B cell (primary cell): Measurements from ENCODE around the gene ALG9. TPM values are rescaled to one million over a fixed set of nuclear protein-coding genes. Genes with fewer than 3 reads are reported as not detected.

Experiments used
- ATAC-seq: fragments of 200-7000 bp; cut with Tn5 transposase; one replicate; pipeline ENCODE4 v1.10.0; 2021; ENCODE audit warnings: low read depth, mild to moderate bottlenecking, moderate number of reproducible peaks, moderate library complexity
- CTCF ChIA-PET: fragments of 350-600 bp; sonication (Branson Sonifier 250); formaldehyde crosslinking; loops from one replicate; lab custom pipeline; 2021; ENCODE audit warnings: antibody characterized with exemption, inconsistent platforms; lab: Charles Lee
- POLR2A ChIA-PET: fragments of 350-600 bp; sonication (Branson Sonifier 250); formaldehyde crosslinking; loops from one replicate; lab custom pipeline; 2021; ENCODE audit warnings: antibody characterized with exemption; lab: Charles Lee
- DNase-seq: peaks from one replicate; pipeline ENCODE4 v3.0.0; 2013
- H2AFZ ChIP-seq: 2 replicates; pipeline ENCODE4 v1.6.1; 2012; ENCODE audit warnings: mild to moderate bottlenecking, low read depth, low read length; ENCODE audit not compliant: insufficient read depth, poor library complexity, severe bottlenecking
- H3K27ac ChIP-seq, 2 donors: 1 replicate in 1 of 2; 2 replicates in 1 of 2; pipeline ENCODE4 v1.5.1; 2012 to 2013; ENCODE audit warnings: low read length in 2 of 2, mild to moderate bottlenecking in 2 of 2, moderate library complexity in 1 of 2
- H3K27me3 ChIP-seq, 4 experiments: fragments of 200-600 bp in 1 of 4; sonication (generic) in 1 of 4; replicated peaks in 1 of 4; 1 replicate in 2 of 4; 2 replicates in 2 of 4; pipeline versions ENCODE4 v1.6.1 to v1.7.0; 2013 to 2016; ENCODE audit warnings: low read length in 3 of 4, mild to moderate bottlenecking in 2 of 4, mixed read lengths in 1 of 4, moderate library complexity in 1 of 4; ENCODE audit not compliant: insufficient read depth in 4 of 4, control insufficient read depth in 3 of 4; ENCODE audit errors: control extremely low read depth in 1 of 4
- H3K36me3 ChIP-seq, 2 experiments: replicated peaks in 1 of 2; 1 replicate in 1 of 2; 2 replicates in 1 of 2; pipeline versions ENCODE4 v1.6.1 to v1.7.1; 2013; ENCODE audit warnings: low read length in 1 of 2; ENCODE audit not compliant: insufficient read depth in 2 of 2, control insufficient read depth in 1 of 2; ENCODE audit errors: control extremely low read depth in 1 of 2, extremely low read depth in 1 of 2
- H3K4me1 ChIP-seq, 2 donors: fragments of 200-600 bp in 1 of 2; sonication (generic) in 1 of 2; 1 replicate in 1 of 2; 2 replicates in 1 of 2; pipeline versions ENCODE4 v1.5.1 to v1.6.1; 2013 to 2017; ENCODE audit warnings: low read length in 2 of 2; ENCODE audit not compliant: control insufficient read depth in 2 of 2, insufficient read depth in 2 of 2
- H3K4me2 ChIP-seq: replicated peaks from 2 replicates; pipeline ENCODE3; 2012; ENCODE audit warnings: mild to moderate bottlenecking, low read depth, low read length; ENCODE audit not compliant: poor library complexity, severe bottlenecking
- H3K4me3 ChIP-seq, 5 experiments: fragments of 200-600 bp in 1 of 5; sonication (generic) in 1 of 5; 1 replicate in 3 of 5; 2 replicates in 2 of 5; pipeline versions ENCODE4 v1.5.1 to v1.7.0; 2011 to 2016; ENCODE audit warnings: low read length in 4 of 5, mild to moderate bottlenecking in 4 of 5, low read depth in 2 of 5, control low read depth in 1 of 5, moderate library complexity in 1 of 5; ENCODE audit not compliant: insufficient read depth in 1 of 5; ENCODE audit errors: control extremely low read depth in 1 of 5, extremely low read depth in 1 of 5
- H3K79me2 ChIP-seq: fragments of 200-600 bp; sonication (generic); one replicate; pipeline ENCODE4 v1.6.0; 2016; ENCODE audit warnings: low read length; ENCODE audit not compliant: control insufficient read depth, insufficient read depth
- H3K9ac ChIP-seq: fragments of 200-600 bp; sonication (generic); 2 replicates; pipeline ENCODE4 v1.6.1; 2017; ENCODE audit warnings: mild to moderate bottlenecking, low read length, moderate library complexity
- H3K9me3 ChIP-seq, 3 donors: one replicate each; pipeline versions ENCODE4 v1.6.1 to v1.7.1; 2013; ENCODE audit warnings: low read length in 2 of 3; ENCODE audit not compliant: control insufficient read depth in 2 of 3, insufficient read depth in 1 of 3; ENCODE audit errors: control extremely low read depth in 1 of 3
- H4K20me1 ChIP-seq: 2 replicates; pipeline ENCODE4 v1.6.0; 2012; ENCODE audit warnings: mild to moderate bottlenecking, low read length; ENCODE audit not compliant: insufficient read depth, control insufficient read depth, poor library complexity, severe bottlenecking
- H3K27ac Mint-ChIP-seq: one replicate; pipeline ENCODE4 v1.8.0; 2021; ENCODE audit warnings: mixed read lengths
- H3K27me3 Mint-ChIP-seq: one replicate; pipeline ENCODE4 v1.8.0; 2021; ENCODE audit warnings: mixed read lengths
- H3K4me1 Mint-ChIP-seq: one replicate; pipeline ENCODE4 v1.8.0; 2021; ENCODE audit warnings: mixed read lengths
- H3K4me3 Mint-ChIP-seq: one replicate; pipeline ENCODE4 v1.8.0; 2021; ENCODE audit warnings: mixed read lengths
- H3K9me3 Mint-ChIP-seq: one replicate; pipeline ENCODE4 v1.8.0; 2022; ENCODE audit warnings: mixed read lengths; ENCODE audit not compliant: insufficient read depth
- CTCF ChIP-seq: fragments of 200-600 bp; IDR thresholded peaks from one replicate; pipeline ENCODE4 v1.8.0; 2022; ENCODE audit warnings: antibody characterized with exemption, mild to moderate bottlenecking
- EZH2 ChIP-seq: IDR thresholded peaks from 2 replicates; pipeline ENCODE4 v1.6.1; 2012; ENCODE audit warnings: borderline replicate concordance, low read depth, mild to moderate bottlenecking, moderate library complexity, low read length; ENCODE audit not compliant: insufficient read depth, poor library complexity, severe bottlenecking
- WGBS: methylation state at CpG from one replicate; pipeline ENCODE4 v1.1.5; 2013; ENCODE audit warnings: missing lambda C conversion rate; ENCODE audit not compliant: insufficient coverage; 5-methylcytosine and 5-hydroxymethylcytosine counted together
- intact Hi-C: fragments of 100-400 bp; cut with micrococcal nuclease; formaldehyde crosslinking; loops from one replicate; pipeline ENCODE4 v1.10.0; 2022
- polyA plus RNA-seq: library from polyadenylated mRNA; depleted of rRNA; stranded (reverse); fragments of >200 nt; gene quantifications from 2 replicates; pipeline ENCODE4 v1.2.3, GENCODE V29; 2012
- total RNA-seq, 2 donors: library from RNA; stranded (reverse); fragments of 120-200 nt in 1 of 2; gene quantifications; 1 replicate in 1 of 2; 2 replicates in 1 of 2; pipeline versions ENCODE4 v1.2.3 to v1.2.4, GENCODE V29; 2013 to 2022

Gene ALG9
- total and polyA plus RNA-seq, 2 donors (not counting 1 experiment from before 2014, with no cell fraction given), result 21.2 to 29.9 TPM

DNA sequence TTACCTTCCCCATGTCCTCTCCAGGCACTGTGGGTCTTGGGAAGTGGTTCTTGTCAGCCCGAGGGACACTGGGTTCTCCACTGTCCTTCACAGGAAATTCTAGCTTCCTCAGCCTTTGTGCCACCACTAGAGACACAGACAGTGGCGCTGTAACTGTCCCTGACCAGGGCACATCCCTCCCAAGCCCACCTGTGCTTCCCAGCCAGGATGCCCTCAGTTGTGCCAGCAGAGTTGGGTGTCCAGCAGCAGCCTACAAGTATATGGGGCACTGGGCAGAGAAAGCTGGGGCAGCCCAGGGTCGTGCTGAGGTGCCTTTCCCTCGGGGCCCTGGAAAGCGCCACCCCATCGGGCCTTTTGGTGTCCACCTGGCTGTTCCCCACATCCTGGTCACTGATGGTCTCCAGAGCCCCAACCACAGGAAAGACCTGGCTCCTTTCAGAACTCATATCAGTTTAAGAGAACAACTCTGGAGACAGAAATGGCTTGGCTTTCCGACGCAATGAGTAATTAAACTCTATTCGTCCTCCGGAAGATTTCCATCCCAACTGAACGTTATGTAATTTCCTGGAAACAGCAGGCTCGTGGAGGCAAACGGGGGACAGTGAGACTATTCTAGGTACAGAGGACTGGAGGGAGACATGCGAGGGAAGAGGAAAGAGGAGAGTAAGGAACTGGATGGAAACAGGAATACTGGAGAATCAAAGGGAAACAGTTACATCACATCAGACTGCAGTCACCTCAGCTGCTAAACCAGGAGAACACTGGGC lies 133.8 kb downstream of the ALG9 start:
- Histone ChIP-seq H3K27me3 (no peaks in the 10 kb centered on the region), H3K36me3 (peaks cover 6 to 26% of the 10 kb centered on the region in 2 experiments), H2AFZ (no peak overlapping the region), H3K4me1 (no peaks in the 10 kb centered on the region), H3K4me3 (no peak overlapping the region), H3K27ac (no peak overlapping the region), H3K79me2 (no peaks in the 10 kb centered on the region), H4K20me1 (no peaks in the 10 kb centered on the region), H3K4me2 (no peak overlapping the region), H3K9ac (no peak overlapping the region), H3K9me3 (no peaks in the 10 kb centered on the region)
- Mint-ChIP-seq H3K27ac (no peak overlapping the region), H3K27me3 (no peaks in the 10 kb centered on the region), H3K9me3 (no peaks in the 10 kb centered on the region), H3K4me1 (peaks cover 2% of the 10 kb centered on the region), H3K4me3 (no peak overlapping the region)
- DNase-seq, result no peak
- ATAC-seq, result no peak
- intact Hi-C loops, result no loop called here
- ChIA-PET CTCF (no interaction called here), POLR2A (no interaction called here)
- WGBS, result 91% methylated on average over 12 of the region's 14 CpGs
- TF ChIP-seq CTCF (no peak), EZH2 (no peak)

DNA sequence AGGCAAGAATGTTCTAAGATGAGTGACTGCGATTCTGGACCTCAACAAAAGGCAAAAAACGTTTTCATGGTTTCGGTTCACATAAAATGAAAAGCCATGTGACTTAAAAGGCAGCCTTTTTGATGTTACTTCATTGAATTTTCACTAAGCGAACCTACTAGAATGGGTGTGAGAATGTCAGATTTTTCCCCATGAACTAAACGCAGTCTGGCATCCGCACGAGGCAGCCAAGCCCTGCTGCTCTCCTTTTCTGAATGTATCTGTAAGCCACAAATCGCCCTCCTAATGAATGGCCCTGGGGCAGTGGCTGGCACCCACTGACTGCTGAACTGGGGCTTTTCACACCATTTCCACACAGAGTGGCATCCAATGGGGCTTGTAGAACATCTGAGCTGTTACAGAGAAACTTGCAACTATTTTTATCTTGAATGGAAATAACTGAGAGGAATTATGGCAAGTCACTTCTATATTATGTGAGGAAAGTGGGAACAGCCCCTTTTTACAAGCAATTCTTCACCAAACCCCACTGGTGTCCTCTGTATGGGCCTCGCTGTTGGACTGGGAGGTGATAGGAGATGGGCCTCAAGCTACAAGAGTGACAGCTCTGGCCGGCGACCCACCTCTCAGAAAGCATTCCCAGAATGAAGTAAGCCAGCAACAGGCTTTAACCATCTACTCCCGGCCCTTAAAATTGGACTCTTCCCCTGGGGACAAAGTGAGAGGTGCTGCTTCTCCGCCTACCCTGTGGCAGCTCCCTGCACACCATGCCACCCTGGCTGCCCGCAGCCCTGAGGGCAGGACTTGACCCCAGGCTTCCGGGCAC lies 134.5 kb downstream of the ALG9 start:
- peaks cover 5 to 19% of the 10 kb centered on the region in 2 experiments for H3K36me3 ChIP-seq
- H3K4me2 ChIP-seq, result no peak overlapping the region
- no peaks in the 10 kb centered on the region for H3K79me2 ChIP-seq
- intact Hi-C loops, result no loop called here
- H3K4me3 ChIP-seq, result no peak overlapping the region
- no peak overlapping the region for H3K9ac ChIP-seq
- no peak overlapping the region for H2AFZ ChIP-seq
- WGBS, result 94% methylated on average over 11 of the region's 15 CpGs
- H3K4me1 ChIP-seq, result no peaks in the 10 kb centered on the region
- H3K4me3 Mint-ChIP-seq, result no peak overlapping the region
- ChIA-PET POLR2A (no interaction called here), CTCF (no interaction called here)
- no peak overlapping the region for H3K27ac ChIP-seq
- H3K4me1 Mint-ChIP-seq, result peaks cover 2% of the 10 kb centered on the region
- H4K20me1 ChIP-seq, result no peaks in the 10 kb centered on the region
- DNase-seq (no peak), ATAC-seq (no peak)
- no peaks in the 10 kb centered on the region for H3K9me3 ChIP-seq
- no peaks in the 10 kb centered on the region for H3K27me3 ChIP-seq
- no peaks in the 10 kb centered on the region for H3K9me3 Mint-ChIP-seq
- TF ChIP-seq CTCF (no peak), EZH2 (no peak)
- H3K27me3 Mint-ChIP-seq, result no peaks in the 10 kb centered on the region
- no peak overlapping the region for H3K27ac Mint-ChIP-seq
